ENCODE data around the gene FBXL7.

- TF ChIP-seq, protein P1, sequence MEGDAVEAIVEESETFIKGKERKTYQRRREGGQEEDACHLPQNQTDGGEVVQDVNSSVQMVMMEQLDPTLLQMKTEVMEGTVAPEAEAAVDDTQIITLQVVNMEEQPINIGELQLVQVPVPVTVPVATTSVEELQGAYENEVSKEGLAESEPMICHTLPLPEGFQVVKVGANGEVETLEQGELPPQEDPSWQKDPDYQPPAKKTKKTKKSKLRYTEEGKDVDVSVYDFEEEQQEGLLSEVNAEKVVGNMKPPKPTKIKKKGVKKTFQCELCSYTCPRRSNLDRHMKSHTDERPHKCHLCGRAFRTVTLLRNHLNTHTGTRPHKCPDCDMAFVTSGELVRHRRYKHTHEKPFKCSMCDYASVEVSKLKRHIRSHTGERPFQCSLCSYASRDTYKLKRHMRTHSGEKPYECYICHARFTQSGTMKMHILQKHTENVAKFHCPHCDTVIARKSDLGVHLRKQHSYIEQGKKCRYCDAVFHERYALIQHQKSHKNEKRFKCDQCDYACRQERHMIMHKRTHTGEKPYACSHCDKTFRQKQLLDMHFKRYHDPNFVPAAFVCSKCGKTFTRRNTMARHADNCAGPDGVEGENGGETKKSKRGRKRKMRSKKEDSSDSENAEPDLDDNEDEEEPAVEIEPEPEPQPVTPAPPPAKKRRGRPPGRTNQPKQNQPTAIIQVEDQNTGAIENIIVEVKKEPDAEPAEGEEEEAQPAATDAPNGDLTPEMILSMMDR (IDR thresholded peaks at IDR 0.05; ENCODE audit: low read depth, low read length, poor library complexity, severe bottlenecking): no peak
- TF ChIP-seq EZH2phosphoT487 (IDR thresholded peaks at IDR 0.05; ENCODE audit: borderline replicate concordance, low read length): no peak
These were observed 477.9 kb downstream of the FBXL7 start for GRCh38 chr5:15977851-15978250.
